Nephron (organoid): ENCODE measurements around the gene SLC35E1.
A peak's percentile ranks its signal among the peaks of the same experiment; 100 is the strongest.

Source experiments
- H3K27ac Mint-ChIP-seq, 3 experiments: 2 replicates each; pipeline ENCODE4 v1.8.0; 2020; ENCODE audit warnings: mixed read lengths in 3 of 3, mild to moderate bottlenecking in 2 of 3, moderate library complexity in 1 of 3
- H3K27me3 Mint-ChIP-seq: 2 replicates; pipeline ENCODE4 v1.8.0; 2021; ENCODE audit warnings: low read depth, mild to moderate bottlenecking, moderate library complexity, mixed read lengths
- H3K36me3 Mint-ChIP-seq: 2 replicates; pipeline ENCODE4 v1.8.0; 2020; ENCODE audit warnings: low read depth, mixed read lengths
- H3K4me1 Mint-ChIP-seq: 2 replicates; pipeline ENCODE4 v1.8.0; 2020; ENCODE audit warnings: mixed read lengths
- H3K4me3 Mint-ChIP-seq, 3 experiments: 2 replicates each; pipeline ENCODE4 v1.8.0; 2020; ENCODE audit warnings: mild to moderate bottlenecking in 3 of 3, mixed read lengths in 3 of 3, moderate library complexity in 2 of 3
- H3K9me3 Mint-ChIP-seq: 2 replicates; pipeline ENCODE4 v1.8.0; 2020; ENCODE audit warnings: mixed read lengths
- TF ChIP-seq, protein P1 (sequence below), 3 experiments: fragments of 200-600 bp; sonication (generic); IDR thresholded peaks; one replicate each; pipeline ENCODE4 v1.5.0; 2021; ENCODE audit warnings: antibody characterized with exemption in 3 of 3; ENCODE audit not compliant: unreplicated experiment in 3 of 3

The SLC35E1 gene

GRCh38 chr19:16529466-16530144 is 42.6 kb downstream of the SLC35E1 start:
- Mint-ChIP-seq H3K27me3 (no peaks in the 10 kb centered on the region), H3K9me3 (no peaks in the 10 kb centered on the region), H3K4me3 (no peak overlapping the region), H3K27ac (no peak overlapping the region), H3K36me3 (peaks cover 56% of the 10 kb centered on the region), H3K4me1 (no peaks in the 10 kb centered on the region)
- TF ChIP-seq, protein P1, sequence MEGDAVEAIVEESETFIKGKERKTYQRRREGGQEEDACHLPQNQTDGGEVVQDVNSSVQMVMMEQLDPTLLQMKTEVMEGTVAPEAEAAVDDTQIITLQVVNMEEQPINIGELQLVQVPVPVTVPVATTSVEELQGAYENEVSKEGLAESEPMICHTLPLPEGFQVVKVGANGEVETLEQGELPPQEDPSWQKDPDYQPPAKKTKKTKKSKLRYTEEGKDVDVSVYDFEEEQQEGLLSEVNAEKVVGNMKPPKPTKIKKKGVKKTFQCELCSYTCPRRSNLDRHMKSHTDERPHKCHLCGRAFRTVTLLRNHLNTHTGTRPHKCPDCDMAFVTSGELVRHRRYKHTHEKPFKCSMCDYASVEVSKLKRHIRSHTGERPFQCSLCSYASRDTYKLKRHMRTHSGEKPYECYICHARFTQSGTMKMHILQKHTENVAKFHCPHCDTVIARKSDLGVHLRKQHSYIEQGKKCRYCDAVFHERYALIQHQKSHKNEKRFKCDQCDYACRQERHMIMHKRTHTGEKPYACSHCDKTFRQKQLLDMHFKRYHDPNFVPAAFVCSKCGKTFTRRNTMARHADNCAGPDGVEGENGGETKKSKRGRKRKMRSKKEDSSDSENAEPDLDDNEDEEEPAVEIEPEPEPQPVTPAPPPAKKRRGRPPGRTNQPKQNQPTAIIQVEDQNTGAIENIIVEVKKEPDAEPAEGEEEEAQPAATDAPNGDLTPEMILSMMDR (IDR thresholded peaks at IDR 0.05; ENCODE audit: unreplicated experiment in 3 of 3), result no peak

DNA sequence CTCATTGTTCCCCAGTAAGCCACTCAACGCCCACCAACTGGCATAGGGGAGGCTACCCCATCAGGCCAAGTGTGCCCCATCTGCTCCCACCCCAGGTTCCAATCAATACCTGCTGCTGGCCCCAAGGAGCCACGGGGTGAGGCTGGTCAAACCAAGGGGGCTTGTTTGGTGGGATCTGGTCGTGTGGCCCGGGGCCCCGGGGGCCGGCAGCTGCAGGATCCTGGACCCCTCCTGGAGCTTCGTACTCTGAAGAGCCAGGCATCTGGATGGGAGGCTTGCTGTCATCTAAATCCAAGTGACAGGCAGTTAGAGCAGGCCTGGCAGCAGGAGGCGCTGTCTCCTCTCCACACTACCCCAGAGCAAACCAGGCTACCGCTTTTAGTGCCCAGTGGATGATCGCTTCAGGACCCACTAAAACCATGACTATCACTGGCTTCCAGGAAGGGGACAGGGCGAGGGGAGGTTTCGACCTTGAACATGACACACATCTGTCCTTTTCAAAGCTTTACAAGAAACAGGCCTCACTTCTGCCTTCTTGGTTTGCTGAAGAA is 44.2 kb downstream of the SLC35E1 start:
- TF ChIP-seq, protein P1 (IDR thresholded peaks at IDR 0.05; ENCODE audit: unreplicated experiment in 3 of 3), result peak in 1 of 3 experiments; percentile 14

GRCh38 chr19:16527334-16527935 is 44.8 kb downstream of the SLC35E1 start:
- Mint-ChIP-seq H3K36me3 (peaks cover 57% of the 10 kb centered on the region), H3K9me3 (no peaks in the 10 kb centered on the region), H3K4me1 (no peaks in the 10 kb centered on the region), H3K27ac (no peak overlapping the region), H3K27me3 (no peaks in the 10 kb centered on the region), H3K4me3 (no peak overlapping the region)
- TF ChIP-seq, protein P1 (IDR thresholded peaks at IDR 0.05; ENCODE audit: unreplicated experiment in 3 of 3), result no peak

More for the DNA sequence above, 44.2 kb downstream of the SLC35E1 start:
- Mint-ChIP-seq H3K27ac (no peak overlapping the region), H3K36me3 (peaks cover 55% of the 10 kb centered on the region), H3K9me3 (no peaks in the 10 kb centered on the region), H3K4me1 (no peaks in the 10 kb centered on the region), H3K4me3 (no peak overlapping the region), H3K27me3 (no peaks in the 10 kb centered on the region)

DNA sequence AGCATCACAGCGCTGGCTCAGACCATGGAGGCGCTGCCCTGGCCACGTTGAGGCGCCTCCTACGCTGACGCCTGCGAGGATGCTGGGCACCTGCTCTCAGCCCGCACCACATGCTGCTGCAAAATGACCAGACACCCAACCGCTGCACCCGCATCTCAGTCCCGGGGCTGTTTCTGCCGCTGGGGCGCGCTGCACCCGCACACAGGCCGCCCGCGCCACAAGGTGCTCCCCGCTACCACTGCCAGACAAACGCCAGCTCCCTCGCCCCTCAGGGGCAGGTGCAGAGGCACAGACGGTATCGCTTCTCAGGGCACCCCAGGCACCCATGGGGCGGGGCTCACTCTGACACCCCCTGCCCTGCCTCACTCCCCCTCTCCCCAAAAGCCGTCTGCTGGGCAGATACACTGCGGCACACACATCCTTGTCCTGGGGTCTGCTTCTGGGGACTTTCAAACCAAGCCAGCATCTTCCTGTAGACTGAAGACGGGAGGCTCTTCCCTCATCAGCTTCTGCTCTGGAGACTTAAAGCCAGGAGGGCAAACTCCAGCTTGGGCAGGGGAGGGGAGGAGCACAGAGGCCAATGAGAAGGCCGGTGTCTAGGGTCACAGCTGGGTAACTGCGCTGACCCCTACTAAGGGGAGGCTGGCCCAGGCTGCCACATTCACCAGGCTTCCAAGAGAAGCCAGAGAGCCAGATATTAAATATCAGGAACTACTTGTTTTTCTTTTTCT is 46.3 kb downstream of the SLC35E1 start:
- Mint-ChIP-seq H3K27ac (no peak overlapping the region), H3K4me3 (no peak overlapping the region), H3K36me3 (peaks cover 47% of the 10 kb centered on the region), H3K27me3 (no peaks in the 10 kb centered on the region), H3K4me1 (no peaks in the 10 kb centered on the region), H3K9me3 (no peaks in the 10 kb centered on the region)
- TF ChIP-seq, protein P1 (IDR thresholded peaks at IDR 0.05; ENCODE audit: unreplicated experiment in 3 of 3), result no peak

DNA sequence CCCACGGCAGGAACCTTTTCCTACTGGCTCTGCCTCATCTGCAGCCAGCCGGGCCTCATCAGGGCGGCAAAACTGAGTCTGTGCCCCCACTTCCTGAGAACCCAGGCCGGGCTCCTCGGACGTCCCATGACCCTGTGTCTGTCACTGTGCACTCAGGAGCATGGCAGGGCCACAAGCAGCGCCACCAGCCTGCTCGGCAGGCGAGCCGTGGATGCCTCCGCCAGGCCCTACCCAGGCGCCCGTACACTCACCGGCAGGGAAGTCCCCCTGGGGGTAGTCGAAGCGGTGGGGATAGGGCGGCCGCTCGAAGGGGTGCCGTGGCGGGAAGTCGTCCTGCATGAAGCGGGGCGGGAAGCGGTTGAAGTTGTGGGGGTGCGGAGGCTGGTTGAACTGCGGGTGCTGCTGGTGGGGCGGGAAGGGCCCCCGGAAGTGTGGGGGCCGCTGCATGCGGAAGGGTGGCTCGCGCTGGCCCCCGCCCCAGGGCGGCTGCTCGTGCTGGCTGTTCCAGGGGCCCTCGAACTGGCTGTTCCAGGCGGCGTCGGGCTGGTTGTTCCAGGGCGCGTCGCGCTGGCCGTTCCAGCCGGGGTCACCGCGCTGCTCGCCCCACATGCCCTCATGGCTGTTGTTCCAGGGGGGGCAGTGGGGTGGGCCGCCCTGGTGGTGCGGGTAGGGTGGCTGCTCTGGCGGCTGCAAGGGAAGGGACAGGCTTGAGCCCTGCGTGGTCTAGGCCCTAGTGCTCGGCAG is 47.1 kb downstream of the SLC35E1 start:
- Mint-ChIP-seq H3K27ac (no peak overlapping the region), H3K27me3 (no peaks in the 10 kb centered on the region), H3K4me1 (no peaks in the 10 kb centered on the region), H3K9me3 (no peaks in the 10 kb centered on the region), H3K36me3 (peaks cover 51% of the 10 kb centered on the region), H3K4me3 (no peak overlapping the region)
- TF ChIP-seq, protein P1 (IDR thresholded peaks at IDR 0.05; ENCODE audit: unreplicated experiment in 3 of 3), result no peak
